Left ventricle myocardium inferior (tissue), 1 donor: Measurements from ENCODE around the gene TRIM33. TPM values are rescaled to one million over a fixed set of nuclear protein-coding genes. Genes with fewer than 3 reads are reported as not detected.
"Not testable (repeated sequence)": the region's sequence is repeated elsewhere in the genome, so short reads cannot be mapped to it uniquely, and the experiment has no call there.

Experiments
- DNase-seq: peaks from one replicate; pipeline ENCODE4 v3.0.0-alpha.2; 2020
- H3K27ac ChIP-seq: fragments of 200-600 bp; replicated peaks from 2 replicates; pipeline ENCODE4 v1.8.0; 2021
- H3K27me3 ChIP-seq: fragments of 200-600 bp; 2 replicates; pipeline ENCODE4 v1.8.0; 2021; ENCODE audit warnings: low read depth
- H3K36me3 ChIP-seq: fragments of 200-600 bp; 2 replicates; pipeline ENCODE4 v1.8.0; 2021
- H3K4me1 ChIP-seq: fragments of 200-600 bp; 2 replicates; pipeline ENCODE4 v1.8.0; 2021
- H3K4me3 ChIP-seq: fragments of 200-600 bp; 2 replicates; pipeline ENCODE4 v1.8.0; 2021; ENCODE audit warnings: mild to moderate bottlenecking, moderate library complexity
- H3K9me3 ChIP-seq: fragments of 200-600 bp; replicated peaks from 2 replicates; pipeline ENCODE4 v1.8.0; 2021
- CTCF ChIP-seq: fragments of 200-600 bp; IDR thresholded peaks from 2 replicates; pipeline ENCODE4 v1.8.0; 2021; ENCODE audit warnings: antibody characterized with exemption, mild to moderate bottlenecking, borderline replicate concordance
- intact Hi-C: fragments of 100-400 bp; cut with micrococcal nuclease; formaldehyde crosslinking; loops from one replicate; pipeline ENCODE4 v1.11.0; 2022
- total RNA-seq: library from RNA; stranded (reverse); fragmentation: NEBNext Ultra II Directional; extraction: Animal tissue kit (Norgen Biotek cat#: 25700); gene quantifications from one replicate; pipeline ENCODE4 v1.2.1, GENCODE V29; 2021
- donor health status: DM: no; HTN: yes; CAD: no; lungs with severe emphysema.

The TRIM33 gene
- total RNA-seq, 1 donor from 2014 or later = 14.2 TPM

- peaks cover 26% of the 10 kb centered on the region for H3K36me3 ChIP-seq
- DNase-seq = no peak
- H3K9me3 ChIP-seq = no peaks in the 10 kb centered on the region
- no peak overlapping the region for H3K4me3 ChIP-seq
- intact Hi-C loops = no loop called here
- H3K4me1 ChIP-seq = peaks cover 26% of the 10 kb centered on the region
- no peak overlapping the region for H3K27ac ChIP-seq
- TF ChIP-seq CTCF = no peak
- H3K27me3 ChIP-seq = no peaks in the 10 kb centered on the region
Measured at GRCh38 chr1:114453361-114453784, 57.6 kb downstream of the TRIM33 start.

DNA sequence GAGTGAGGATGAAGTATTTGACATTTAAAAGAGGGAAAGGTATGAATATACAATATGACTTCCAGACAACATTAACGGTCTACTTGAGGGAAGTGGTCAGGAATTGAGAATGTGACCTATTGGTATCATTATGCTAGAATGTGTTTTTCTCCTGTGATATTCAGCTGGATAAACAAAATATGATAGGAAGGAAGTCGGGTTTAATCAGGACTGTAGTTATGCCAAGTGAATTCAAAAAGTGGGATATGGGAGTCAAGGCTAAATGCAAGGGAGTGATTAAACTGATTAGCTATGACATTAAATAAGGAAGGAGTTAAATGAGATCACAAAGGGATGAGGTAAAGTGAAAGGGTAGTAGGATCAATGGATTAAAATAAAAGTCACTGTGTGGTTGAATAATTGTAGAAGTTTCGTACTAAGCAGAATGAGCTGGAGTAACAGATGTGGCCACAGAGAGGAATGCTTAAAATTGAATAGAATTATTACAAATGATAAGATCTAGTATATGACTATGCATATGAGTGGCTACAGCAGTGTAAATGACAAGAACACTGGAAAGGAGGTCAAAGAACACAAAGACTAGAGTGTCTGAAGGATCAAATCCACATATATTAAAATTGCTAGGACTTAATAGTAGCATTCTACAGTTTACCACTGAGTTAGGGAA, 62.5 kb downstream of the TRIM33 start:
- H3K36me3 ChIP-seq = peaks cover 25% of the 10 kb centered on the region
- intact Hi-C loops = no loop called here
- no peak overlapping the region for H3K4me3 ChIP-seq

GRCh38 chr1:114446198-114446597, 64.8 kb downstream of the TRIM33 start:
- TF ChIP-seq CTCF = no peak
- no peak for DNase-seq
- Histone ChIP-seq H3K27me3 (no peaks in the 10 kb centered on the region), H3K36me3 (peaks cover 23% of the 10 kb centered on the region), H3K4me3 (no peak overlapping the region), H3K9me3 (no peaks in the 10 kb centered on the region), H3K4me1 (peaks cover 17% of the 10 kb centered on the region), H3K27ac (no peak overlapping the region)
- intact Hi-C loops = no loop called here

More for the DNA sequence above, 62.5 kb downstream of the TRIM33 start:
- no peak for TF ChIP-seq CTCF
- Histone ChIP-seq H3K27ac (no peak overlapping the region), H3K27me3 (no peaks in the 10 kb centered on the region), H3K4me1 (peaks cover 18% of the 10 kb centered on the region), H3K9me3 (no peaks in the 10 kb centered on the region)
- DNase-seq = no peak

GRCh38 chr1:114443226-114443625, 67.8 kb downstream of the TRIM33 start:
- H3K4me3 ChIP-seq, intact Hi-C loops, H3K27me3 ChIP-seq, H3K9me3 ChIP-seq, H3K27ac ChIP-seq, DNase-seq: not testable (repeated sequence)
- Histone ChIP-seq H3K4me1 (peaks cover 16% of the 10 kb centered on the region), H3K36me3 (peaks cover 24% of the 10 kb centered on the region)

GRCh38 chr1:114441332-114441731, 69.7 kb downstream of the TRIM33 start:
- peaks cover 24% of the 10 kb centered on the region for H3K36me3 ChIP-seq
- no peak for DNase-seq
- intact Hi-C loops = no loop called here

More at GRCh38 chr1:114441332-114441731, 69.7 kb downstream of the TRIM33 start:
- Histone ChIP-seq H3K9me3 (no peaks in the 10 kb centered on the region), H3K27me3 (no peaks in the 10 kb centered on the region), H3K4me3 (no peak overlapping the region), H3K27ac (no peak overlapping the region), H3K4me1 (peaks cover 7% of the 10 kb centered on the region)
- no peak for TF ChIP-seq CTCF
